K562 (cell line): Measurements from ENCODE around the gene ROR2. TPM values are rescaled to one million over a fixed set of nuclear protein-coding genes. Genes with fewer than 3 reads are reported as not detected.

Experiments used
- GATAD2B ChIP-seq: fragments of 450-650 bp; IDR thresholded peaks from 2 replicates; pipeline ENCODE4 v1.6.1; 2017; ENCODE audit warnings: mild to moderate bottlenecking, borderline replicate concordance
- PATZ1 ChIP-seq: fragments of 250-450 bp; sonication (Bioruptor Pico); IDR thresholded peaks from 2 replicates; pipeline ENCODE4 v1.5.0; 2020; ENCODE audit warnings: mild to moderate bottlenecking, borderline replicate concordance
- SIX5 ChIP-seq, 2 experiments: IDR thresholded peaks; 2 replicates each; pipeline ENCODE4 v1.6.1; 2011; ENCODE audit warnings: low read length in 2 of 2, borderline replicate concordance in 1 of 2, low read depth in 1 of 2, mild to moderate bottlenecking in 1 of 2, moderate library complexity in 1 of 2; ENCODE audit not compliant: insufficient read depth in 1 of 2
- TAL1 ChIP-seq: fragments of 450-650 bp; IDR thresholded peaks from 2 replicates; pipeline ENCODE4 v1.6.1; 2016; ENCODE audit warnings: mild to moderate bottlenecking
- TOE1 ChIP-seq, 2 experiments: fragments of 450-650 bp in 1 of 2; sonication (generic) in 1 of 2; formaldehyde crosslinking in 1 of 2; IDR thresholded peaks; 2 replicates each; pipeline versions ENCODE4 v1.7.1 to v1.8.0; 2016 to 2022; ENCODE audit warnings: borderline replicate concordance in 2 of 2, mild to moderate bottlenecking in 2 of 2, antibody characterized with exemption in 1 of 2, inconsistent platforms in 1 of 2, low read depth in 1 of 2, missing genetic modification reagents in 1 of 2, moderate library complexity in 1 of 2
- ZBTB33 ChIP-seq: sonication (generic); formaldehyde crosslinking; IDR thresholded peaks from 2 replicates; pipeline ENCODE4 v1.8.1; 2023; ENCODE audit warnings: mild to moderate bottlenecking, missing genetic modification reagents
- ZFP1 ChIP-seq: fragments of 450-650 bp; formaldehyde crosslinking; IDR thresholded peaks from 2 replicates; pipeline ENCODE4 v1.4.0; 2020; ENCODE audit warnings: mild to moderate bottlenecking, mixed read lengths
- polyA plus RNA-seq, 8 experiments: library from polyadenylated mRNA; depleted of rRNA in 4 of 8; stranded (reverse) in 5 of 8; unstranded in 3 of 8; fragments of >200 nt; fragmentation: Nextera tagmentation in 2 of 8; fragmentation: Illumina TruSeq in 1 of 8; extraction: Ambion mirVana in 2 of 8; extraction: Trizol in 1 of 8; gene quantifications; 2 replicates each; pipeline versions ENCODE4 v1.2.1 to v1.2.3, GENCODE V29; 2011 to 2014; ENCODE audit warnings: inconsistent platforms in 1 of 8, missing spikeins in 1 of 8
- total RNA-seq, 7 experiments: library from RNA; depleted of rRNA in 6 of 7; stranded (reverse); fragments of >200 nt in 6 of 7; fragmentation: Illumina TruSeq in 2 of 7; extraction: Trizol in 2 of 7; gene quantifications; 2 replicates each; pipeline versions ENCODE4 v1.2.1 to v1.2.3, GENCODE V29; 2011 to 2021; ENCODE audit warnings: low replicate concordance in 1 of 7

ROR2 gene
- total and polyA plus RNA-seq, 9 of the 15 experiments (the other 6 are each of a cell fraction or from before 2014, with no cell fraction given), result 5.6 to 33.8 (median 15.3) TPM

- TF ChIP-seq PATZ1 (CRISPR knock-in tag) (no peak), GATAD2B (no peak), TOE1 (IDR thresholded peaks at IDR 0.05; ENCODE audit: borderline replicate concordance) (no peak), TOE1 (CRISPR knock-in tag; IDR thresholded peaks at IDR 0.05; ENCODE audit: borderline replicate concordance, low read depth) (no peak), ZFP1 (CRISPR knock-in tag) (no peak), SIX5 (IDR thresholded peaks at IDR 0.05; ENCODE audit: borderline replicate concordance in 1 of 2, insufficient read depth in 1 of 2, low read depth in 1 of 2, low read length in 2 of 2) (no peak), TAL1 (no peak), ZBTB33 (no peak)
Measured at GRCh38 chr9:91682806-91683205, 267.2 kb downstream of the ROR2 start (continued).
